CMK (cell line): Measurements from ENCODE around the gene MAPT.

ENCODE experiments used
- DNase-seq: peaks from one replicate; pipeline ENCODE4 v3.0.0-alpha.2; 2010; ENCODE audit warnings: low read depth

Gene MAPT

GRCh38 chr17:46028981-46029565, 134.7 kb downstream of the MAPT start:
- DNase-seq = no peak

- no peak for DNase-seq
Observed at GRCh38 chr17:46029627-46030026, 135.3 kb downstream of the MAPT start.

GRCh38 chr17:46030752-46031151, 136.4 kb downstream of the MAPT start:
- DNase-seq = no peak

- no peak for DNase-seq
Observed at GRCh38 chr17:46031440-46031839, 137.1 kb downstream of the MAPT start.

- no peak for DNase-seq
Observed at GRCh38 chr17:46031920-46032319, 137.6 kb downstream of the MAPT start.

- no peak for DNase-seq
Observed at GRCh38 chr17:46032909-46033308, 138.6 kb downstream of the MAPT start.

- no peak for DNase-seq
Observed at GRCh38 chr17:46033392-46033791, 139.0 kb downstream of the MAPT start.

- DNase-seq = no peak
Observed at GRCh38 chr17:46035112-46035818, 140.9 kb downstream of the MAPT start.

GRCh38 chr17:46036491-46036890, 142.1 kb downstream of the MAPT start:
- DNase-seq = no peak

- no peak for DNase-seq
Observed at GRCh38 chr17:46037722-46038255, 143.4 kb downstream of the MAPT start.

- DNase-seq = no peak
Observed at GRCh38 chr17:46038414-46038813, 144.1 kb downstream of the MAPT start.

- DNase-seq = no peak
Observed at GRCh38 chr17:46038937-46039336, 144.6 kb downstream of the MAPT start.

- DNase-seq = no peak
Observed at GRCh38 chr17:46039592-46040186, 145.3 kb downstream of the MAPT start.

GRCh38 chr17:46042246-46042645, 147.9 kb downstream of the MAPT start:
- DNase-seq = no peak

GRCh38 chr17:46042925-46043324, 148.6 kb downstream of the MAPT start:
- DNase-seq = no peak

- no peak for DNase-seq
Observed at GRCh38 chr17:46043606-46044005, 149.3 kb downstream of the MAPT start.

GRCh38 chr17:46044286-46044928, 150.1 kb downstream of the MAPT start:
- peak; percentile 12 for DNase-seq

- DNase-seq = no peak
Observed at GRCh38 chr17:46044989-46045388, 150.6 kb downstream of the MAPT start.

GRCh38 chr17:46045639-46046038, 151.3 kb downstream of the MAPT start:
- DNase-seq = no peak

GRCh38 chr17:46046957-46047356, 152.6 kb downstream of the MAPT start:
- DNase-seq = no peak

- no peak for DNase-seq
Observed at GRCh38 chr17:46047398-46047797, 153.0 kb downstream of the MAPT start.

GRCh38 chr17:46047856-46048255, 153.5 kb downstream of the MAPT start:
- DNase-seq = no peak

GRCh38 chr17:46049656-46050055, 155.3 kb downstream of the MAPT start:
- no peak for DNase-seq
